ENCODE results near the gene CA4. TPM values are rescaled to one million over a fixed set of nuclear protein-coding genes. Genes with fewer than 3 reads are reported as not detected.
"Not testable (repeated sequence)": the region's sequence is repeated elsewhere in the genome, so short reads cannot be mapped to it uniquely, and the experiment has no call there.

The CA4 gene
- total RNA-seq, 1 donor from 2014 or later = not detected

DNA sequence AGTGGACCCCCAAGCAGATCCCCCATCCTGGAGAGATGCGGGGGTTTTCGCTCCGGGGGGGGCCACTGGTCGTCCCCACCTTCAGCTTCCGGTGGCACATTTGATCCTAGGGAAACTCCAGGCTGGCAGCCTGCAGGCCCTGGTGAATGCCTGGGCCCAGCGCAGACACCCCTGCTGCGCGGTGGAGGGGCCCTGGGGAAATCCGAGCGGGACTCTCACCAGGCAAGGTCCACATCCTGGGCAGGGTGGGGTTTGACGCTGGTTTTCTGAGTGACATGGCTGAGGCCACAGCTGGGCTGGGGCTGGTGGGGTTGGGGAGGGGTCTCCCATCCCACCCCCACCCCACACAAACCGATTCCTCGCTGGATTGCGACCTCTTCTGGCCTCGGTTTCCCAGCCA is 30.6 kb upstream of the CA4 start:
- H3K27ac Mint-ChIP-seq (ENCODE audit: unreplicated experiment); H3K27me3 Mint-ChIP-seq (ENCODE audit: low read depth); H3K4me3 Mint-ChIP-seq (ENCODE audit: unreplicated experiment); H3K9me3 Mint-ChIP-seq (ENCODE audit: low read depth); H3K36me3 Mint-ChIP-seq (ENCODE audit: low read depth); H3K4me1 Mint-ChIP-seq (ENCODE audit: low read depth); DNase-seq (ENCODE audit: low spot score): not testable (repeated sequence)

DNA sequence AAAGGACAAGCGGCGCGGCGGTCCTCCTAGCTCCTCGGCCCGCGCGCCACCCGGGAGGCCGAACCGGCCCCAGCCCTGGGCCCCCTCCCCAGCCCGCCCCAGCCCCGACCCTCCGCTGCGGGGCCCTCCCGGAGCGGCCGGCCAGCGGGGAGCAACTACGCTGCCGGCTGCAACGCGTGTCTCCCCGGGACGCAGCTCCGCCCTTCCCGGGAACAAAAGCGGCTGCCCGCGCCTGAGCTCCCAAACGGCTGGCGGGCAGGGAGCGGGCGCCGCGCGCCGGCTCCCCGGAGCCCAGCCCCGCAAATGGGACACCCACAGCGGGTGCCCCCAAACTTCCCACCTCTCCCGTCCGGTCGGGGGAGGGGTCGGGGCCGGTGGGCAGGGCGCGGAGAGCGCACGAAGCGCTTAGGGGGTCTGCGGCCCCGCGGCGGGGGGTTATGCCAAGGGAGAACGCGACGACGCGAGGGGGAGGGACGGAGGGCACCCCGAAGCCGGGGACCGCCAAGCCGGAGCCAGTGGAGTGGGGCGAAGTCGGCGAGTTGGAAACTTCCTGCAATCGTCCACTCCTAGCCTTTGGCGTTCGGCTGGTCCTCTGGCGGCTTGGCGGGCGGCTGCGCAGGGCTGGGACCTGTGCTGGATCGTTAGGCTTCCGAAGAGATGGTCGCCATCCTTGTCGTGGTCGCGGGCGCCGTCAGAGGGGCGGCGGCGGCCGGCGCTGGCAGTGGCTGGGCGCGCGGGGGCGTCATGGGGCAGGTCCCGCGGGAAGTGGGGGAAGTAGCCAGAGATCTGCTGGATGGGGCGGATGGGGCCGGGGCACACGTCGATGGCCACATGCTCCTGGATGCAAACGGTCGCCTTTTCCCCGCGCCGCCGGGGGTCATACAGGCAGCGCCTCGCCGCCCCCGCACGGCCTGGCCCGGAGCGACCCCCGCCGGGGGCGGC is 29.7 kb upstream of the CA4 start:
- not testable (repeated sequence) for H3K4me1 Mint-ChIP-seq (ENCODE audit: low read depth); H3K4me3 Mint-ChIP-seq (ENCODE audit: unreplicated experiment); H3K27me3 Mint-ChIP-seq (ENCODE audit: low read depth); H3K36me3 Mint-ChIP-seq (ENCODE audit: low read depth); H3K27ac Mint-ChIP-seq (ENCODE audit: unreplicated experiment); DNase-seq (ENCODE audit: low spot score); H3K9me3 Mint-ChIP-seq (ENCODE audit: low read depth)

GRCh38 chr17:60127068-60128064 is 22.4 kb upstream of the CA4 start:
- no peak overlapping the region for H3K27ac Mint-ChIP-seq (ENCODE audit: unreplicated experiment)
- H3K4me3 Mint-ChIP-seq (ENCODE audit: unreplicated experiment) = no peak overlapping the region
- no peaks in the 10 kb centered on the region for H3K9me3 Mint-ChIP-seq (ENCODE audit: low read depth)
- peaks cover 7% of the 10 kb centered on the region for H3K4me1 Mint-ChIP-seq (ENCODE audit: low read depth)
- H3K27me3 Mint-ChIP-seq (ENCODE audit: low read depth) = no peaks in the 10 kb centered on the region
- DNase-seq (ENCODE audit: low spot score) = peak; percentile 4
- no peak for TF ChIP-seq CTCF (IDR thresholded peaks at IDR 0.05)
- peaks cover 5% of the 10 kb centered on the region for H3K36me3 Mint-ChIP-seq (ENCODE audit: low read depth)

DNA sequence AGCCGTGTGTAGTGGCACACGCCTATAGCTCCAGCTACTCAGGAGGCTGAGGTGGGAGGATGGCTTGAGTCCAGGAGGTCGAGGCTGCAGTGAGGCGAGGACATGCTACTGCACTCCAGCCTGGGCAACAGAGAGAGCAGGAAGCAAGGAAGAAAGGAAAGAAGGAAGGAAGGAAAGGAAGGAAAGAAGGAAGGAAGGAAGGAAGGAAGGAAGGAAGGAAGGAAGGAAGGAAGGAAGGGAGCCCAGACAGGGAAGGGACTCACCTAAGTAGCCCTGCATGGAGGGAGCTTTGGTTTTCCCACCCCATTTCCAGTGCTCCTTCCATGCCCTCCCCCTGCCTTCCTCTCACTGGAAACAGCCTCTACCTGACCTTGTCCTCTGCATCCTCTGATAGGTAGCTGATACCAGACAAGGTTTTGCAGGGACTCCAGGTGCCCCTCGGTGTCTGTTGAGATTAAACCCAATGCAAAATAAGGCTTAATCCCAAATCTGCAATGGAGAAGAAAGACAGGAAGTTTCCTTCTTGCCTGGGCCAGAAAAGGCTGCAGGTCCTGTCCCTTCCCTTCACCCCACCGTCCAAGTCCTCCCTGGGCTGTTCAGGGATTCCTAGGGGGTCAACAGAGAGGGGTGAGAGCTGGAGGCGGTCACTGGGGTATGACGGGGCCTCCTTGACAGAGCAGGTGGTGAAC is 21.5 kb upstream of the CA4 start:
- no peak overlapping the region for H3K4me3 Mint-ChIP-seq (ENCODE audit: unreplicated experiment)
- no peaks in the 10 kb centered on the region for H3K9me3 Mint-ChIP-seq (ENCODE audit: low read depth)
- H3K27me3 Mint-ChIP-seq (ENCODE audit: low read depth) = no peaks in the 10 kb centered on the region
- H3K4me1 Mint-ChIP-seq (ENCODE audit: low read depth) = peaks cover 9% of the 10 kb centered on the region
- peaks cover 8% of the 10 kb centered on the region for H3K36me3 Mint-ChIP-seq (ENCODE audit: low read depth)
- no peak for TF ChIP-seq CTCF (IDR thresholded peaks at IDR 0.05)
- DNase-seq (ENCODE audit: low spot score) = peak; percentile 32
- no peak overlapping the region for H3K27ac Mint-ChIP-seq (ENCODE audit: unreplicated experiment)

DNA sequence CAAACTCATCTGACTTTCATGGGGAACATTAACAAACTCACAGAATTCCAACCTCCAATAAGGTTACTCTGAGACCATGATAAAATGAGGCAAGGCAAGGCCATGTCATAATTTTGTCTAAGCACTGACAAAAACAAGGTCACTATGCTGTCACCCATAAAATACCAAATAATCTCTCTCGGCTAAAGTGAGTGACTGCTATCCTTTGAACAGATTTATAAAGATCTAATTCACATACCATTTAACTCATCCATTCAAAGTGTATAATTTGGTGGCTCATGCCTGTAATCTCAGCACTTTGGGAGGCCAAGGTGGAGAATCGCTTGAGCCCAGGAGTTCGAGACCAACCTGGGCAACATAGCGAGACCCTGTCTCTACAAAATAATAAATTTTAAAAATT is 20.6 kb upstream of the CA4 start:
- DNase-seq (ENCODE audit: low spot score) = no peak
- no peaks in the 10 kb centered on the region for H3K9me3 Mint-ChIP-seq (ENCODE audit: low read depth)
- no peaks in the 10 kb centered on the region for H3K27me3 Mint-ChIP-seq (ENCODE audit: low read depth)
- TF ChIP-seq CTCF (IDR thresholded peaks at IDR 0.05) = no peak
- H3K4me3 Mint-ChIP-seq (ENCODE audit: unreplicated experiment) = no peak overlapping the region
- H3K27ac Mint-ChIP-seq (ENCODE audit: unreplicated experiment) = no peak overlapping the region
- peaks cover 15% of the 10 kb centered on the region for H3K4me1 Mint-ChIP-seq (ENCODE audit: low read depth)
- H3K36me3 Mint-ChIP-seq (ENCODE audit: low read depth) = peaks cover 8% of the 10 kb centered on the region

All from chondrocyte (in vitro differentiated cells).